Mononuclear cell (primary cell): ENCODE data around the gene LDLRAD1. TPM values are rescaled to one million over a fixed set of nuclear protein-coding genes. Genes with fewer than 3 reads are reported as not detected.
"Not testable (repeated sequence)": the region's sequence is repeated elsewhere in the genome, so short reads cannot be mapped to it uniquely, and the experiment has no call there.

Experiments
- H3K27me3 ChIP-seq: 2 replicates; pipeline ENCODE4 v1.6.0; 2011; ENCODE audit warnings: low read length, control low read depth; ENCODE audit not compliant: insufficient read depth
- H3K4me1 ChIP-seq: 2 replicates; pipeline ENCODE4 v1.5.1; 2011; ENCODE audit warnings: mild to moderate bottlenecking, low read length, control low read depth; ENCODE audit not compliant: insufficient read depth
- H3K4me3 ChIP-seq: 2 replicates; pipeline ENCODE4 v1.5.1; 2011; ENCODE audit warnings: mild to moderate bottlenecking, low read length, moderate library complexity
- H3K9me3 ChIP-seq: 2 replicates; pipeline ENCODE4 v1.5.1; 2011; ENCODE audit warnings: low read depth, mild to moderate bottlenecking, control low read depth, low read length
- total RNA-seq: library from RNA; depleted of rRNA; stranded (reverse); fragments of >200 nt; gene quantifications from one replicate; pipeline ENCODE4 v1.2.3, GENCODE V29; 2012

Gene LDLRAD1
- total RNA-seq, 1 donor, result not detected

GRCh38 chr1:54009406-54009805 is 8.6 kb downstream of the LDLRAD1 start:
- no peaks in the 10 kb centered on the region for H3K4me1 ChIP-seq
- H3K9me3 ChIP-seq, result no peaks in the 10 kb centered on the region
- H3K4me3 ChIP-seq, result no peak overlapping the region
- H3K27me3 ChIP-seq, result no peaks in the 10 kb centered on the region

DNA sequence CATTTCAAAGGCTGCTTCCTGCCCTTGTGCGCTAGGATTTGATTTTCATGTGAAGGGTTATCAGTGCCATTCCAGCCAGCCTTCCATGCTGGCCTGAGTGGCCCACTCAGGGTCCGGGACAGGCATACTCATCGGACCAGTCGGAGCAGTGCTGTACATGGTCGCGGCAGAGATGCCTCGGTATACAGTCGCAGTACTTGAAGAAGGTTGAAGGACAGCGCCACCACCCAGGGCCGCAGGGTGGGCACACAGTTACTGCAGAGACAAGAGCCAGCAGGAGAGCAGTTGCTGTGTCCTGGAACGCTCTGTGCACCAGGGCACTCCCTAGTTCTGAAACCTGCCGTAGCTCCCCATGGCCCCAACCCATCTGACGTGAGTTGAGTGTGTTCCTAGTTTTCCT is 9.1 kb downstream of the LDLRAD1 start:
- H3K4me3 ChIP-seq, result no peak overlapping the region
- H3K4me1 ChIP-seq, result no peaks in the 10 kb centered on the region
- H3K27me3 ChIP-seq, result no peaks in the 10 kb centered on the region
- H3K9me3 ChIP-seq, result no peaks in the 10 kb centered on the region

DNA sequence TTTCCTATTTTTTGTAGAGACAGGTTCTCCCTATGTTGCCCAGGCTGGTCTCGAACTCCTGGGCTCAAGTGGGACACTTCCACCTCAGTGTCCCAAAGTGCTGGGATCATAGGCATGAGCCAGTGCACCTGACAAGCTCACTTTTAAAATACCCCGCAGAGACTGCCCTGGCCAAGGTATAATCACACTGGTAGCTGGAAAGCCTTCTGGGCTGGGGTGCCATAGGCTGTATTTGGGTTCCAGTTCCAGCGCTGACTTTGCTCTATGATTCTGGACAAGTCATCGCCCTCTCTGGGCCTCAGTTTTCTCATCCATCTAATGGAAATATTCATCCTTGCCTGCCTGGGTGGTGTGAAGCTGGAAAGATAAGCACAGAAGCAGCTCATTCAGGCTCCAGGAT is 10.4 kb downstream of the LDLRAD1 start:
- Histone ChIP-seq H3K4me1 (no peaks in the 10 kb centered on the region), H3K9me3 (no peaks in the 10 kb centered on the region), H3K4me3 (no peak overlapping the region), H3K27me3 (no peaks in the 10 kb centered on the region)

- no peaks in the 10 kb centered on the region for H3K27me3 ChIP-seq
- H3K9me3 ChIP-seq, result no peaks in the 10 kb centered on the region
- no peaks in the 10 kb centered on the region for H3K4me1 ChIP-seq
- H3K4me3 ChIP-seq, result no peak overlapping the region
Observed at GRCh38 chr1:54006508-54006907, 11.5 kb downstream of the LDLRAD1 start.

DNA sequence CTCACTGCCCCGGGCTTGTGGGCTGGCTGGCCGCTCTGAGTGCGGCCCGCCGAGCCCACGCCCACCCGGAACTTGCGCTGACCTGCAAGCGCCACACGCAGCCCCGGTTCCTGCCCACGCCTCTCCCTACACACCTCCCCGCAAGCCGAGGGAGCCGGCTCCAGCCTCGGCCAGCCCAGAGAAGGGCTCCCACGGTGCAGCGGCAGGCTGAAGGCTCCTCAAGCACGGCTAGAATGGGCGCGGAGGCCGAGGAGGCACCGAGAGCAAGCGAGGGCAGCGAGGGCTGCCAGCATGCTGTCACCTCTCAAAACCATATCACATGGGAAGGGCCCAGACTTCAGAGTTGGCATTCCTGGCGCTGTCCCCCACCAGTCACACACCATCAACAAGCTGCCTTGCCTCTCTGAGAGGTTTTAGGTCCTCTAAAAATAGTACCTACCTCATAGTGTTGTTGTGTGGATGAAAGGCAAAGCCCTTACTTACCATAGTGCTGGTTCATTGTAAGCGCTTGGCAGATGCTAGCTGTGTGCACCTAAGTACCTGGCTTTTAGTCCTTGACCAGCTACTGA is 13.4 kb downstream of the LDLRAD1 start:
- H3K4me3 ChIP-seq, result no peak overlapping the region
- no peaks in the 10 kb centered on the region for H3K4me1 ChIP-seq
- no peaks in the 10 kb centered on the region for H3K27me3 ChIP-seq
- no peaks in the 10 kb centered on the region for H3K9me3 ChIP-seq

- H3K27me3 ChIP-seq, H3K9me3 ChIP-seq, H3K4me1 ChIP-seq, H3K4me3 ChIP-seq: not testable (repeated sequence)
Observed at GRCh38 chr1:54003750-54004480, 14.1 kb downstream of the LDLRAD1 start.

DNA sequence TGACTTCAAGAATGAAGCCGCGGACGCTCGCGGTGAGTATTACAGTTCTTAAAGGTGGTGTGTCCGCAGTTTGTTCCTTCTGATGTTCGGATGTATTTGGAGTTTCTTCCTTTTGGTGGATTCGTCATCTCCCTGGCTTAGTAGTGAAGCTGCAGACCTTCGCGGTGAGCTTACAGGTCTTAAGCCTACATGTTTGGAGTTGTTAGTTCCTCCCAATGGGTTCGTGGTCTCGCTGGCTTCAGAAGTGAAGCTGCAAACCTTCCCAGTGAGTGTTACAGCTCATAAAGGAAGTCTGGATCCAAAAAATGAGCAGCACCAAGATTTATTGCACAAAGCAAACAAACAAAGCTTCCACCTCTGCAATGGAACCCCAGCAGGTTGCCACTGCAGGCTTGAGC is 14.7 kb downstream of the LDLRAD1 start:
- no peaks in the 10 kb centered on the region for H3K9me3 ChIP-seq
- H3K27me3 ChIP-seq, result no peaks in the 10 kb centered on the region
- H3K4me3 ChIP-seq, result no peak overlapping the region
- H3K4me1 ChIP-seq, result no peaks in the 10 kb centered on the region

DNA sequence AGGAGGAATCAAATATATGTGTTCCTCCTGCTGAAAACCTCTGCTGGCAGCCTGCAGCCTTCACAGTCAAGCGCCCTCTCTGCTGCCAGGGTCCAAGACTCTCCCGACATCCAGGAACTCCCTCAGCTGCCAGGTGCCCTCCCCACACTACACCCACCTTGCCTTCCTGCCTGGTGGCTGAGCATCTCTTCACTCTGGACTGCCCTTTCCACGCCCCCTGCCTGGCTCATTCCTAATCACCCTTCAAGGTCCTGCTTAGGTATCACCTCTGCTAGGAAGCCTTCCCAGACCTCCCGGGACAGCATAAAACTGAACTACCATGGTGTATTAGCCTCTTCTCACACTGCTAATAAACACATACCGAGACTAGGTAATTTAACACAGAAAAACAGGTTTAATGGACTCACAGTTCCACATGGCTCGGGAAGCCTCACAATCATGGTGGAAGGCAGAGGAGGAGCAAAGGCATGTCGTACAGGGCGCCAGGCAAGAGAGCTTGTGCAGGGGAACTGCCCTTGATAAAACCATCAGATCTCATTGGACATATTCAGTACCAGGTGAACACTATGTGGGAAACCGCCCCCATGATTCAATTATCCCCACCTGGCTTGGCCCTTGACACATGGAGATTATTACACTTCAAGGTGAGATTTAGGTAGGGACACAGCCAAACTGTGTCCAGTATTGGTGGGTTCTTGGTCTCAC is 15.3 kb downstream of the LDLRAD1 start:
- H3K9me3 ChIP-seq, result no peaks in the 10 kb centered on the region
- H3K27me3 ChIP-seq, result no peaks in the 10 kb centered on the region
- H3K4me3 ChIP-seq, result no peak overlapping the region

DNA sequence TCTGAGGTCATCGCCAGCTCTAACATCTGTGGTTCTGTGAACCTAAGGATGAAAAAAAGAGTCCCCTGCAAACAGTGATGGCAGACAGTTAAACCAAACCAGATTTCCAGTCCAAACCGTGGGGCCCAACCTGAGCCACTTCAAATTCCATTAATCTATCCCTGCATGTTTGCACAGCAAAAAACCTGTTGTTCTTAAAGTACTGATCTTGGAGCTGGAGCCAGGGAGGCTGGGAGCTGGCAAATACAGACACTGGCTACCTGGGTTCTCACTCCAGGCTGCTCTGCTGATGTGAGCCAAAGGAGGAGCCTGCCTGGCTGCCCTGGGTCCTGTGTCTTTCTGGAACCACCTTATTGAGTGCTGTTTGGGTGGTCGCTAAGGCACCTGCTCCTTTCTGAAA is 16.4 kb downstream of the LDLRAD1 start:
- Histone ChIP-seq H3K4me3 (no peak overlapping the region), H3K4me1 (no peaks in the 10 kb centered on the region), H3K9me3 (no peaks in the 10 kb centered on the region), H3K27me3 (no peaks in the 10 kb centered on the region)

More for the DNA sequence above, 15.3 kb downstream of the LDLRAD1 start:
- H3K4me1 ChIP-seq, result no peaks in the 10 kb centered on the region

DNA sequence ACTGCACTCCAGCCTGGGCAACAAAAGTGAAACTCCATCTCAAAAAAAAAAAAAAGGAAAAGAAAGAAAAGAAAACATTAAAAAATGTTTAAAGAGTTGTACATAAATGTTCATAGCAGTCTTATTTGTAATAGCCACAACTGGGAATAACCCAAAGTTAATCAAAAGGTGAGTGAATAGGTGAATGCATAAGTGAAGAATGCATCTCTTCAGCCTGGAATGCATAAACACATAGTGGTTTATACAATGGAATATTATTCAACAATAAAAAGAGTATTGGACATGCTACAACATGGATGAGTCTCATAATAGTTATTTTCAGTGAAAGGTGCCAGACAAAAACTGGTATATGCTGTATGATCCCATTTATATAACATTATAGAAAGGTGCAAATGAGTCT is 18.1 kb downstream of the LDLRAD1 start:
- H3K4me3 ChIP-seq, result no peak overlapping the region
- no peaks in the 10 kb centered on the region for H3K27me3 ChIP-seq
- H3K9me3 ChIP-seq, result no peaks in the 10 kb centered on the region
- H3K4me1 ChIP-seq, result no peaks in the 10 kb centered on the region

DNA sequence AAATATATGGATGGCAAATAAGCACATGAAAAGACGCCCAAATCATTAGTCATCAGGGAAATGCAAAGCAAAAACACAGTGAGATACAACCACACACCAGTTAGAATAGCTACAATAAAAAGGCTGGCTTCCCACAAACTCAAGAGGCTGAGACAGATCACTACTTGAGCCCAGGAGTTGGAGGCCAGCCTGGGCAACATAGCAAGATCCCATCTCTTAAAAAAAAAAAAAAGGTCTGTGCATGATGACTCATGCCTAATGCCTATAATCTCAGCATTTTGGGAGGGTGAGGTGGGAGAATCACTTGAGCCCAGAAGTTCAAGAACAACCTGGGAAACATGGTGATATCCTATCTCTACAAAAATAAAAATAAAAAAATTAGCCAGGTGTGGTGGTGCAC is 19.8 kb downstream of the LDLRAD1 start:
- Histone ChIP-seq H3K27me3 (no peaks in the 10 kb centered on the region), H3K4me1 (no peaks in the 10 kb centered on the region), H3K9me3 (no peaks in the 10 kb centered on the region), H3K4me3 (no peak overlapping the region)

DNA sequence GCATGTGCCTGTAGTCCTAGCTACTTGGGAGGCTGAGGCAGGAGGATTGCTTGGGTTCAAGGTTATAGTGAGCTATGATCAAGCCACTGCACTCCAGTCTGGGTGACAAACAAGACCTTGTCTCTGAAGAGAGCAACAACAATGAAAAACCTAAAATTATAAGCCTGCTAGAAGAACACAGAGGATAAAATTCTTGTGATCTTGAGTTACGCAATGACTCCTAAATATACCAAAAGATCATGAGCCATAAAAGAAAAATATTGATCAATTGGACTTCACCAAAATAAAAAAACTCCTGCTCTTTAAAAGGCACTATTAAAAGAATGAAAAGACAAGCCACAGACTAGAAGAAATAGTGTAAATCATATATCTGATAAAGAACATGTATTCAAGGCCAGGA is 22.3 kb downstream of the LDLRAD1 start:
- H3K27me3 ChIP-seq, result no peaks in the 10 kb centered on the region
- H3K4me1 ChIP-seq, result no peaks in the 10 kb centered on the region
- H3K9me3 ChIP-seq, result no peaks in the 10 kb centered on the region
- H3K4me3 ChIP-seq, result no peak overlapping the region

DNA sequence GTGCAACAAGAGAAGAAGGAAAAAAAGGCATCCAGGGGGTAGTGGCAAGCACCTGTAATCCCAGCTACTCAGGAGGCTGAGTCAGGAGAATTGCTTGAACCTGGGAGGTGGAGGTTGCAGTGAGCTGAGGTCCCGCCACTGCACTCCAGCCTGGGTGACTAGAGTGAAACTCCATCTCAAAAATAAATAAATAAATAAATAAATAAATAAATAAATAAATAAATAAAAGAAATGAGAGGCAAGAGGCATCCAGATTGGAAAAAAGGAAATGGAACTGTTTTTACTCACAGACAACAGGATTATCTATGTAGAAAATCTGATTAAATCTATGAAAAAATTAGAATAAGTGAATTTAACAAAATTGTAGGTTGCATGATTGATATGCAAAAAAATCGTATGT is 23.5 kb downstream of the LDLRAD1 start:
- not testable (repeated sequence) for H3K4me1 ChIP-seq, H3K27me3 ChIP-seq, H3K4me3 ChIP-seq, H3K9me3 ChIP-seq

- H3K27me3 ChIP-seq, result no peaks in the 10 kb centered on the region
- H3K4me1 ChIP-seq, result no peaks in the 10 kb centered on the region
- no peak overlapping the region for H3K4me3 ChIP-seq
- H3K9me3 ChIP-seq, result no peaks in the 10 kb centered on the region
Observed at GRCh38 chr1:53992085-53992874, 25.7 kb downstream of the LDLRAD1 start.

- Histone ChIP-seq H3K4me1 (no peaks in the 10 kb centered on the region), H3K9me3 (no peaks in the 10 kb centered on the region), H3K4me3 (no peak overlapping the region), H3K27me3 (no peaks in the 10 kb centered on the region)
Observed at GRCh38 chr1:53987880-53988279, 30.1 kb downstream of the LDLRAD1 start.
